CMK (cell line): ENCODE results near the gene MED15.
A peak's percentile ranks its signal among the peaks of the same experiment; 100 is the strongest.
"Not testable (repeated sequence)": the region's sequence is repeated elsewhere in the genome, so short reads cannot be mapped to it uniquely, and the experiment has no call there.

Experiments used
- DNase-seq: peaks from one replicate; pipeline ENCODE4 v3.0.0-alpha.2; 2010; ENCODE audit warnings: low read depth

Gene MED15

GRCh38 chr22:20507253-20508066 lies at the start of gene MED15:
Gene MED15 (plus strand): TSS chr22:20507610. CDS start chr22:20507679, 69 bp downstream.
- peak; percentile 77 for DNase-seq

- no peak for DNase-seq
Measured at GRCh38 chr22:20458530-20459151, 48.8 kb upstream of the MED15 start.

- no peak for DNase-seq
Measured at GRCh38 chr22:20459152-20459542, 48.3 kb upstream of the MED15 start.

- no peak for DNase-seq
Measured at GRCh38 chr22:20459862-20460261, 47.5 kb upstream of the MED15 start.

- no peak for DNase-seq
Measured at GRCh38 chr22:20463324-20464095, 43.9 kb upstream of the MED15 start.

GRCh38 chr22:20464096-20464614 lies 43.3 kb upstream of the MED15 start:
- no peak for DNase-seq

- no peak for DNase-seq
Measured at GRCh38 chr22:20464912-20465758, 42.3 kb upstream of the MED15 start.

GRCh38 chr22:20465759-20466077 lies 41.7 kb upstream of the MED15 start:
- DNase-seq, result no peak

- no peak for DNase-seq
Measured at GRCh38 chr22:20466659-20467379, 40.6 kb upstream of the MED15 start.

GRCh38 chr22:20469110-20469868 lies 38.1 kb upstream of the MED15 start:
- DNase-seq, result no peak

- not testable (repeated sequence) for DNase-seq
Measured at GRCh38 chr22:20470525-20470924, 36.9 kb upstream of the MED15 start.

GRCh38 chr22:20471126-20471833 lies 36.1 kb upstream of the MED15 start:
- DNase-seq, result no peak

GRCh38 chr22:20472629-20473442 lies 34.6 kb upstream of the MED15 start:
- no peak for DNase-seq

GRCh38 chr22:20475115-20475436 lies 32.3 kb upstream of the MED15 start:
- DNase-seq, result no peak

GRCh38 chr22:20475569-20475968 lies 31.8 kb upstream of the MED15 start:
- DNase-seq, result not testable (repeated sequence)

GRCh38 chr22:20478059-20478458 lies 29.4 kb upstream of the MED15 start:
- DNase-seq, result not testable (repeated sequence)

- no peak for DNase-seq
Measured at GRCh38 chr22:20479612-20480196, 27.7 kb upstream of the MED15 start.

- not testable (repeated sequence) for DNase-seq
Measured at GRCh38 chr22:20483143-20483506, 24.3 kb upstream of the MED15 start.

- no peak for DNase-seq
Measured at GRCh38 chr22:20483771-20484170, 23.6 kb upstream of the MED15 start.
